ENCODE results near the gene MBD4. TPM values are rescaled to one million over a fixed set of nuclear protein-coding genes. Genes with fewer than 3 reads are reported as not detected.

MBD4 gene
- total RNA-seq, 2 experiments from 2014 or later: 48.2 to 51.1 TPM

GRCh38 chr3:129429602-129430001 lies 10.1 kb downstream of the MBD4 start:
- Mint-ChIP-seq H3K27me3 (peaks cover 5% of the 10 kb centered on the region), H3K9me3 (no peaks in the 10 kb centered on the region), H3K4me1 (peaks cover 37% of the 10 kb centered on the region), H3K27ac (peak overlapping the region; percentile 7), H3K36me3 (peaks cover 15% of the 10 kb centered on the region), H3K4me3 (no peak overlapping the region)
- DNase-seq: no peak

DNA sequence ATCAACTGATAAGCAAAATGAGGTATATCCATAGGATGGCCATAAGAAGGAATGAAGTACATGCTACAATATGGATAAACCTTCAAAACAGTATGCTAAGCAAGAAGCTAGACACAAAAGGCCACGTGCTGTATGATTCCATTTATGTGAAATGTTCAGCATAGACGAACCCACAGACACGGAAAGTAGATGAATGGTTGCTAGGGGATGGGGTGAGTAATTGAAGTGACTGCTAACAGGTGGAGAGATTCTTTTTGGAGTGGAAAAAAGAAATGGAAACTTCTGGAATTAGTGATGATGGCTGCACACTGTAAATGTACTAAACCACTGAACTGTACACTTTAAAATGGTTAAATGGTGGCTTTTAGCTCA lies 10.7 kb downstream of the MBD4 start:
- Mint-ChIP-seq H3K27me3 (peaks cover 5% of the 10 kb centered on the region), H3K9me3 (no peaks in the 10 kb centered on the region), H3K4me1 (peaks cover 36% of the 10 kb centered on the region), H3K4me3 (no peak overlapping the region), H3K27ac (peak overlapping the region; percentile 7), H3K36me3 (peaks cover 15% of the 10 kb centered on the region)
- peak; percentile 22 for DNase-seq

GRCh38 chr3:129428376-129429079 lies 11.2 kb downstream of the MBD4 start, which contains the start of gene EFCAB12:
EFCAB12 (minus strand) TSS chr3:129428636; CDS start chr3:129428488, 148 bp downstream.
- Mint-ChIP-seq H3K9me3 (no peaks in the 10 kb centered on the region), H3K27ac (peak within 1 kb of the TSS; percentile 7), H3K36me3 (peaks cover 15% of the 10 kb centered on the region), H3K4me3 (peak within 1 kb of the TSS; percentile 73), H3K27me3 (peaks cover 5% of the 10 kb centered on the region), H3K4me1 (peaks cover 37% of the 10 kb centered on the region)
- peak; percentile 89 for DNase-seq

- Mint-ChIP-seq H3K36me3 (peaks cover 15% of the 10 kb centered on the region), H3K27ac (no peak overlapping the region), H3K4me1 (peaks cover 37% of the 10 kb centered on the region), H3K9me3 (no peaks in the 10 kb centered on the region), H3K27me3 (peaks cover 5% of the 10 kb centered on the region), H3K4me3 (peak overlapping the region; percentile 73)
- DNase-seq: no peak
Measured at GRCh38 chr3:129428007-129428375, 11.8 kb downstream of the MBD4 start.

GRCh38 chr3:129425619-129426018 lies 14.1 kb downstream of the MBD4 start:
- no peaks in the 10 kb centered on the region for H3K9me3 Mint-ChIP-seq
- H3K4me1 Mint-ChIP-seq: peaks cover 32% of the 10 kb centered on the region
- H3K27me3 Mint-ChIP-seq: peaks cover 5% of the 10 kb centered on the region
- H3K4me3 Mint-ChIP-seq: no peak overlapping the region
- no peak for DNase-seq
- no peak overlapping the region for H3K27ac Mint-ChIP-seq
- H3K36me3 Mint-ChIP-seq: peaks cover 11% of the 10 kb centered on the region

- Mint-ChIP-seq H3K4me3 (no peak overlapping the region), H3K9me3 (no peaks in the 10 kb centered on the region), H3K36me3 (peaks cover 9% of the 10 kb centered on the region), H3K27ac (no peak overlapping the region), H3K4me1 (peaks cover 32% of the 10 kb centered on the region), H3K27me3 (peaks cover 5% of the 10 kb centered on the region)
- no peak for DNase-seq
Measured at GRCh38 chr3:129425213-129425612, 14.5 kb downstream of the MBD4 start.

DNA sequence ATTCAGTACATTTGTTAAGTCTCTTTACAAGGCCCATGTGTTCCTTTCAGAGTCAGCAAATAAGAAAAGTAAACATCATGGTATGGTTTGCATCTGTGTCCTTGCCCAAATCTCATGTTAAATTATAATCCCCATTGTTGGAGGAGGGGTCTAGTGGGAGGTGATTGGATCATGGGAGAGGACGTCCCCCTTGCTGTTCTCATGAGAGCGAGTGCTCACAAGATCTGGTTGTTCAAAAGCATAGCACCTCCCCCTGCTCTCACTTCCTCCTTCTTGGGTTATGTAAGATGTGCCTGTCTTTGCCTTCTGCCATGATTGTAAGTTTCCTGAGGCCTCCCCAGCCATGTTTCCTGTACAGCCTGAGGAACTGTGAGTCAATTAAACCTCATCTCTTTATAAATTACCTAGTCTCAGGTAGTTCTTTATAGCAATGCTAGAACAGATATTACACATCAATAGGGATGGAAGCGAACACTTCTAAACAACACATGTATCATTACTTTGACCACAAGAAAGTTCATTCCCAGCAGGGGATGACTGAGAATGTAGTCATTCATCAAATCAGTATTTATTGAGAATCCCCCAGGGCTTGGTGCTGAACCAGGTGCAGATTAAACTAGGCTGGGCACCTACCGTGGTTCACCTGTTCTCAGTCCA lies 15.4 kb downstream of the MBD4 start:
- no peak overlapping the region for H3K4me3 Mint-ChIP-seq
- peaks cover 5% of the 10 kb centered on the region for H3K27me3 Mint-ChIP-seq
- H3K27ac Mint-ChIP-seq: no peak overlapping the region
- H3K4me1 Mint-ChIP-seq: peaks cover 25% of the 10 kb centered on the region
- no peak for DNase-seq
- H3K9me3 Mint-ChIP-seq: no peaks in the 10 kb centered on the region
- H3K36me3 Mint-ChIP-seq: peaks cover 3% of the 10 kb centered on the region

DNA sequence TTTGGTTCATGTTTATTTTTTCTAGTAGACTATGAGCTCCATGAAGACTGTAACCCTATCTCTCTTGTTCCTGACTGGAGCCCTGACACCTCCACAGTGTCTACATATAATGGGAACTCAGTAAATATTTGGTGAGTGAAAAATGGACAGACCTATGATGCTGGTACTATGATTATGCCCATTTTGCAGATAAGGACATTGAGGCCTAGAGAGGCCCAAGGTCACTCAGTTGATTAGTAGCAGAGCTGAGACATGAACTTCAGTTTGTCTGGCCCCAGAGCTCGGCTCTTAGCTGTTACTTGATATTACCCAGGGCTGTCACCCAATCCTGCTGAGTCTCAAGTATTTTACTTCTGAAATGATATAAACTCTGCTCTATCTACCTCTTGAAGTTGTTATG lies 16.9 kb downstream of the MBD4 start:
- Mint-ChIP-seq H3K27me3 (peaks cover 1% of the 10 kb centered on the region), H3K4me1 (peaks cover 12% of the 10 kb centered on the region), H3K4me3 (no peak overlapping the region), H3K9me3 (no peaks in the 10 kb centered on the region), H3K27ac (no peak overlapping the region), H3K36me3 (peaks cover 2% of the 10 kb centered on the region)
- no peak for DNase-seq

DNA sequence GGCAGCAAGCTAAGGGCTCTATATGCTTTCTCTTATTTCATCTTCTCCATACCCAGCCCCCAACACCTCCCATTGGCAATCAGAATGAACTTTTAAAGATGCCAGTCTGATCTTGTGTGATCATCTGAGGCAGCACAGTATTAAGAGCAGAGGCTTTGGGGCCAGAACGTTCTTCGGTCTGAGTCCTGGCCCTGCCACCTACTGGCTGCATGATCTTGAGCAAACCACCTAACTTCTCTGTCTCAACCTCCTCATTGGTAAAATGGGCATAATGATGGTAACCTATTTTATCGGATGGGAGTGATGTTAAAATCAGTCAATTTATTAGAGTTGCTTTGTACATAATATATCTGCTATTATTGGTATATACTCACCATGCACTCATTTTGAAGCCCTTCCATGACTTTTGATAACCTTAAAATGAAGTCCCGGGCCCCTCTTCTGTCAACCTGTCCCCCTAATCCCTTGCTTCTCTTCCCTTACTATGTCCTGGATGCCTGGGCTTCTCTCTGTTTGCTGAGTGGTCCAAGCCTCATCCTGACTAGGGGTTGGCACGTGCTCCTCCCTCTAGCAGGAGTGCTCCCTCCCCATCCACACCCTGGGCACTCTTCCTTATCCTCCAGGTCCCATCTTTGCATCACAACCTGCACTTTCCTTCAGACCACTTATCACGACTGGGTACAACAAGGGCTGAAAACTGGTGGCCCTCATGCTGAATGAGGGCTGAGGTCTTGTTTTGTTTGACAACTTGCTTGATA lies 17.6 kb downstream of the MBD4 start:
- Mint-ChIP-seq H3K27ac (no peak overlapping the region), H3K4me3 (no peak overlapping the region), H3K9me3 (no peaks in the 10 kb centered on the region), H3K4me1 (peaks cover 9% of the 10 kb centered on the region), H3K36me3 (no peaks in the 10 kb centered on the region), H3K27me3 (no peaks in the 10 kb centered on the region)
- no peak for DNase-seq

GRCh38 chr3:129421236-129421883 lies 18.4 kb downstream of the MBD4 start:
- Mint-ChIP-seq H3K27ac (no peak overlapping the region), H3K4me3 (no peak overlapping the region), H3K9me3 (no peaks in the 10 kb centered on the region), H3K4me1 (peaks cover 9% of the 10 kb centered on the region), H3K27me3 (no peaks in the 10 kb centered on the region), H3K36me3 (no peaks in the 10 kb centered on the region)
- no peak for DNase-seq

- Mint-ChIP-seq H3K36me3 (no peaks in the 10 kb centered on the region), H3K27me3 (no peaks in the 10 kb centered on the region), H3K27ac (no peak overlapping the region), H3K4me1 (peaks cover 5% of the 10 kb centered on the region), H3K4me3 (no peak overlapping the region), H3K9me3 (no peaks in the 10 kb centered on the region)
- DNase-seq: no peak
Measured at GRCh38 chr3:129419476-129419875, 20.3 kb downstream of the MBD4 start.

DNA sequence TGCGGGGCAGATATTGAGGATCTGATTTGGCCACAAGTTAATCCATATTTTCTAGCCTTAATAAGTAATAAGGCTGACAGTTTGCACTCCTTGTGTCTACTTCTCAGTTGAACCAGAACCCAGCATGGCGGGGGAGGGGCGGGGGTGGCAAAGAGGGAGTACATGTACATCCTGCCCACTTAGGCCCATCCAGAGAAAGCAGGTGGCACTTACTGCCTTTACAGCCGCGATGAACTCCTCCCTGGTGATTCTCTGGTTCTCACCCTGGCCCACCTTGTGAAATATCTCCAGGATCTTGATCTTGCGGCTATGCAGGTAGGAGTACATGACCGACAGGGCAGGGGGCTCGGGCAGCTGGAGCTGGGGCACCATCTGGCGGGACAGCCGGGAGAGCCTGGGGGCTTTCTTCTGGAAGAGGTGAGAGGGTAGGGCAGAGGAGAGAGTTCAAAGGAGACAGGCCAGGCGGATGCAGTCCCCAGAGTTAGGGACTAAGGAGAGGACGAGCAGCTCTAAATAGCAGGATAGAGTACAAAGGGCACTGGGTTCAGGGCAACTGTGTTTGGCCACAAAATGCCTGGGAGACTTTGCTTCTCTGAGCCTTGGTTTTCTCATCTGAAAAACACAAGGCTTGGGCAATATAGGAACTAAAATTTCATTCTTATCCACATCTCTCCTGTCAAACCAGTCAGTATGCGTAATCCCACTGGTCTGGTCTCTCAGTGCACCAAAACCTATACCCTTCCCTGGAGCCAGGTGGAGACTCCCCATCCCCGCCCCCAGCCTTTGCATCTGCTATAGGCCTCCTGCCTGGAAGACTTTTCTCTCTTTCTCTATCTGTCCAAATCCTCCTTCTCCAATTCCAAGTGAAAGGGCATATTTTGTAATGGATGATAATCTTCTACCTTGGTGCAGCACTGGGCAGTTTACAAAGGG lies 21.4 kb downstream of the MBD4 start:
- Mint-ChIP-seq H3K27me3 (no peaks in the 10 kb centered on the region), H3K27ac (no peak overlapping the region), H3K4me3 (no peak overlapping the region), H3K9me3 (no peaks in the 10 kb centered on the region), H3K4me1 (no peaks in the 10 kb centered on the region), H3K36me3 (no peaks in the 10 kb centered on the region)
- DNase-seq: no peak

- no peaks in the 10 kb centered on the region for H3K4me1 Mint-ChIP-seq
- no peaks in the 10 kb centered on the region for H3K9me3 Mint-ChIP-seq
- H3K27ac Mint-ChIP-seq: no peak overlapping the region
- H3K4me3 Mint-ChIP-seq: no peak overlapping the region
- no peaks in the 10 kb centered on the region for H3K27me3 Mint-ChIP-seq
- DNase-seq: no peak
- H3K36me3 Mint-ChIP-seq: no peaks in the 10 kb centered on the region
Measured at GRCh38 chr3:129417326-129417725, 22.4 kb downstream of the MBD4 start.

GRCh38 chr3:129416415-129416814 lies 23.3 kb downstream of the MBD4 start:
- Mint-ChIP-seq H3K9me3 (no peaks in the 10 kb centered on the region), H3K27ac (no peak overlapping the region), H3K27me3 (no peaks in the 10 kb centered on the region), H3K36me3 (no peaks in the 10 kb centered on the region), H3K4me3 (no peak overlapping the region), H3K4me1 (no peaks in the 10 kb centered on the region)
- DNase-seq: no peak

Measured in activated naive CD8-positive, alpha-beta T cell treated with anti-CD3 and anti-CD28 coated beads for 36 hours (primary cell).